Ectodermal cell (in vitro differentiated cells): ENCODE results near the gene GLRX.
A peak's percentile ranks its signal among the peaks of the same experiment; 100 is the strongest.
"Not testable (repeated sequence)": the region's sequence is repeated elsewhere in the genome, so short reads cannot be mapped to it uniquely, and the experiment has no call there.

Experiments
- H3K27ac ChIP-seq: 2 replicates; pipeline ENCODE4 v1.7.0; 2013; ENCODE audit warnings: mild to moderate bottlenecking, low read depth, low read length; ENCODE audit not compliant: insufficient read depth, poor library complexity, severe bottlenecking
- H3K27me3 ChIP-seq: 2 replicates; pipeline ENCODE4 v1.7.0; 2013; ENCODE audit warnings: mild to moderate bottlenecking, low read length; ENCODE audit not compliant: insufficient read depth, control insufficient read depth, poor library complexity, severe bottlenecking
- H3K36me3 ChIP-seq: one replicate; pipeline ENCODE4 v1.7.0; 2013; ENCODE audit warnings: low read length; ENCODE audit not compliant: control insufficient read depth, insufficient read depth
- H3K4me1 ChIP-seq: one replicate; pipeline ENCODE4 v1.7.0; 2013; ENCODE audit warnings: low read length; ENCODE audit not compliant: control insufficient read depth, insufficient read depth
- H3K4me3 ChIP-seq: 2 replicates; pipeline ENCODE4 v1.7.0; 2013; ENCODE audit warnings: low read depth, low read length, control low read depth; ENCODE audit not compliant: insufficient read depth
- H3K9me3 ChIP-seq: 2 replicates; pipeline ENCODE4 v1.7.0; 2013; ENCODE audit warnings: mild to moderate bottlenecking, low read length, moderate library complexity; ENCODE audit not compliant: control insufficient read depth
- WGBS, 2 experiments: methylation state at CpG; one replicate each; pipeline ENCODE4 v1.1.7; 2013; ENCODE audit warnings: missing lambda C conversion rate in 2 of 2; 5-methylcytosine and 5-hydroxymethylcytosine counted together

Gene GLRX

GRCh38 chr5:95818181-95819147 lies 4.1 kb downstream of the GLRX start:
- Histone ChIP-seq H3K9me3 (no peaks in the 10 kb centered on the region), H3K36me3 (no peaks in the 10 kb centered on the region), H3K27ac (no peak overlapping the region), H3K4me1 (peaks cover 12% of the 10 kb centered on the region), H3K4me3 (no peak overlapping the region), H3K27me3 (no peaks in the 10 kb centered on the region)
- 82% methylated on average over 14 of the region's 14 CpGs for WGBS, 2 experiments

- no peaks in the 10 kb centered on the region for H3K36me3 ChIP-seq
- 65 to 68% methylated on average over 12 of the region's 12 CpGs for WGBS, 2 experiments
These were observed 5.1 kb downstream of the GLRX start for GRCh38 chr5:95817430-95817829.

GRCh38 chr5:95816776-95817175 lies 5.8 kb downstream of the GLRX start:
- Histone ChIP-seq H3K27ac (no peak overlapping the region), H3K4me3 (no peak overlapping the region), H3K4me1 (peaks cover 15% of the 10 kb centered on the region), H3K9me3 (no peaks in the 10 kb centered on the region), H3K27me3 (no peaks in the 10 kb centered on the region), H3K36me3 (no peaks in the 10 kb centered on the region)
- 91 to 97% methylated on average over 4 of the region's 4 CpGs for WGBS, 2 experiments

More at GRCh38 chr5:95817430-95817829, 5.1 kb downstream of the GLRX start:
- Histone ChIP-seq H3K27ac (no peak overlapping the region), H3K4me1 (peaks cover 9% of the 10 kb centered on the region), H3K4me3 (no peak overlapping the region), H3K27me3 (no peaks in the 10 kb centered on the region), H3K9me3 (no peaks in the 10 kb centered on the region)

- Histone ChIP-seq H3K9me3 (no peaks in the 10 kb centered on the region), H3K36me3 (no peaks in the 10 kb centered on the region), H3K27me3 (no peaks in the 10 kb centered on the region), H3K4me1 (peaks cover 15% of the 10 kb centered on the region), H3K4me3 (no peak overlapping the region), H3K27ac (no peak overlapping the region)
- WGBS, 2 experiments = 93% methylated on average over 8 of the region's 8 CpGs
These were observed 6.2 kb downstream of the GLRX start for GRCh38 chr5:95816341-95816740.

- no peaks in the 10 kb centered on the region for H3K9me3 ChIP-seq
- H3K27ac ChIP-seq = no peak overlapping the region
- no peak overlapping the region for H3K4me3 ChIP-seq
- peaks cover 21% of the 10 kb centered on the region for H3K4me1 ChIP-seq
- H3K36me3 ChIP-seq = no peaks in the 10 kb centered on the region
- 93 to 94% methylated on average over 4 of the region's 4 CpGs for WGBS, 2 experiments
- H3K27me3 ChIP-seq = no peaks in the 10 kb centered on the region
These were observed 7.3 kb downstream of the GLRX start for GRCh38 chr5:95815155-95815729.

- not testable (repeated sequence) for H3K9me3 ChIP-seq, H3K4me3 ChIP-seq, H3K27me3 ChIP-seq, H3K36me3 ChIP-seq, H3K27ac ChIP-seq
- H3K4me1 ChIP-seq = peaks cover 24% of the 10 kb centered on the region
- WGBS, 2 experiments = 92 to 95% methylated on average over 8 of the region's 8 CpGs
These were observed 9.5 kb downstream of the GLRX start for GRCh38 chr5:95813035-95813434.

- Histone ChIP-seq H3K4me1 (peaks cover 16% of the 10 kb centered on the region), H3K36me3 (no peaks in the 10 kb centered on the region), H3K4me3 (no peak overlapping the region), H3K27ac (no peak overlapping the region), H3K9me3 (no peaks in the 10 kb centered on the region), H3K27me3 (no peaks in the 10 kb centered on the region)
- 68 to 71% methylated on average over 6 of the region's 6 CpGs for WGBS, 2 experiments
These were observed 10.5 kb downstream of the GLRX start for GRCh38 chr5:95812074-95812471.

- not testable (repeated sequence) for H3K36me3 ChIP-seq, H3K4me3 ChIP-seq, H3K9me3 ChIP-seq, H3K27me3 ChIP-seq, H3K27ac ChIP-seq
- H3K4me1 ChIP-seq = peaks cover 16% of the 10 kb centered on the region
- 94% methylated on average over 12 to 13 of the region's 13 CpGs for WGBS, 2 experiments
These were observed 11.0 kb downstream of the GLRX start for GRCh38 chr5:95811461-95812073.

- not testable (repeated sequence) for H3K36me3 ChIP-seq, H3K27ac ChIP-seq, H3K4me3 ChIP-seq, H3K9me3 ChIP-seq, H3K27me3 ChIP-seq
- 78 to 79% methylated on average over 6 of the region's 6 CpGs for WGBS, 2 experiments
- H3K4me1 ChIP-seq = peaks cover 16% of the 10 kb centered on the region
These were observed 11.5 kb downstream of the GLRX start for GRCh38 chr5:95811126-95811423.

GRCh38 chr5:95810305-95811125 lies 12.0 kb downstream of the GLRX start:
- no peaks in the 10 kb centered on the region for H3K9me3 ChIP-seq
- no peaks in the 10 kb centered on the region for H3K36me3 ChIP-seq
- no peak overlapping the region for H3K4me3 ChIP-seq
- peak overlapping the region; percentile 67 for H3K27ac ChIP-seq
- peaks cover 16% of the 10 kb centered on the region for H3K4me1 ChIP-seq
- WGBS, 2 experiments = 12 to 18% methylated on average over 5 of the region's 5 CpGs
- no peaks in the 10 kb centered on the region for H3K27me3 ChIP-seq
